HCT116 (cell line): ENCODE results near the gene ADGRB2.

Experiments
- CBX3 ChIP-seq: IDR thresholded peaks from 2 replicates; pipeline ENCODE4 v1.6.1; 2012; ENCODE audit warnings: low read depth
- CTCF ChIP-seq, 3 experiments: fragments of 200-600 bp in 1 of 3; sonication (generic) in 1 of 3; IDR thresholded peaks in 2 of 3; conservative IDR thresholded peaks in 1 of 3; 2 replicates each; pipeline ENCODE4 v1.5.1; 2012 to 2017; ENCODE audit warnings: low read depth in 2 of 3, low read length in 2 of 3, antibody characterized with exemption in 1 of 3, borderline replicate concordance in 1 of 3, control low read depth in 1 of 3, mild to moderate bottlenecking in 1 of 3, mixed read lengths in 1 of 3, mixed run types in 1 of 3, moderate library complexity in 1 of 3; ENCODE audit not compliant: insufficient read depth in 1 of 3
- EGR1 ChIP-seq: IDR thresholded peaks from 2 replicates; pipeline ENCODE4 v1.6.1; 2012; ENCODE audit warnings: low read depth
- EZH2phosphoT487 ChIP-seq: fragments of 200-600 bp; IDR thresholded peaks from 2 replicates; pipeline ENCODE4 v1.6.1; 2018; ENCODE audit warnings: antibody characterized with exemption, borderline replicate concordance
- MAX ChIP-seq: IDR thresholded peaks from 2 replicates; pipeline ENCODE4 v1.6.1; 2012
- POLR2A ChIP-seq: IDR thresholded peaks from 2 replicates; pipeline ENCODE4 v1.7.0; 2011; ENCODE audit warnings: borderline replicate concordance; ENCODE audit not compliant: insufficient read depth, insufficient read length; ENCODE audit errors: extremely low read depth
- RAD21 ChIP-seq: IDR thresholded peaks from 2 replicates; pipeline ENCODE4 v1.6.1; 2012; ENCODE audit warnings: low read depth, mild to moderate bottlenecking
- ZBTB33 ChIP-seq: IDR thresholded peaks from 2 replicates; pipeline ENCODE4 v1.6.1; 2011; ENCODE audit warnings: mild to moderate bottlenecking, low read length, moderate library complexity; ENCODE audit not compliant: insufficient replicate concordance; ENCODE audit errors: extremely low read depth

- TF ChIP-seq RAD21, result no peak
- no peak for TF ChIP-seq POLR2A
- no peak for TF ChIP-seq CTCF (IDR thresholded peaks at IDR 0.05 in 2 of 3, conservative IDR thresholded peaks at IDR 0.05 in 1 of 3; ENCODE audit: borderline replicate concordance in 1 of 3, insufficient read depth in 1 of 3, low read depth in 2 of 3, low read length in 2 of 3)
- TF ChIP-seq MAX, result no peak
- no peak for TF ChIP-seq EZH2phosphoT487
- no peak for TF ChIP-seq ZBTB33
- TF ChIP-seq CBX3, result no peak
- no peak for TF ChIP-seq EGR1
These were observed 11.9 kb upstream of the ADGRB2 start for GRCh38 chr1:31776032-31776431.
